Testis (tissue), 2 donors: ENCODE measurements around the gene ZNF423.

Experiments
- CTCF ChIP-seq, 3 experiments: fragments of 450-650 bp in 2 of 3; fragments of 200-600 bp in 1 of 3; sonication (generic) in 1 of 3; IDR thresholded peaks; one replicate each; pipeline ENCODE4 v1.5.1; 2016 to 2019; ENCODE audit warnings: antibody characterized with exemption in 3 of 3, mild to moderate bottlenecking in 2 of 3, moderate library complexity in 1 of 3
- POLR2A ChIP-seq: fragments of 450-650 bp; IDR thresholded peaks from one replicate; pipeline ENCODE4 v1.6.1; 2017; ENCODE audit warnings: antibody characterized with exemption, mild to moderate bottlenecking, moderate library complexity

- TF ChIP-seq CTCF (IDR thresholded peaks at IDR 0.05) (no peak), POLR2A (no peak)
These were observed 316.2 kb downstream of the ZNF423 start for GRCh38 chr16:49539758-49540157.
